SK-N-SH (cell line): ENCODE data around the gene DPP10. TPM values are rescaled to one million over a fixed set of nuclear protein-coding genes. Genes with fewer than 3 reads are reported as not detected.

Experiments
- CTCF ChIA-PET: fragments of 300-600, 350-600 bp; formaldehyde crosslinking; extraction: SDS; loops from one replicate; lab custom pipeline; 2021; lab: Yijun Ruan, JAX
- POLR2A ChIA-PET: fragments of 350-600 bp; sonication (Branson Sonifier 250); formaldehyde crosslinking; extraction: SDS; loops from one replicate; lab custom pipeline; 2020; ENCODE audit warnings: antibody characterized with exemption, inconsistent platforms; lab: Yijun Ruan, JAX
- DNase-seq: peaks from one replicate; pipeline ENCODE4 v3.0.0; 2012
- H2AFZ ChIP-seq: fragments of 200-600 bp; sonication (generic); 2 replicates; pipeline ENCODE4 v1.8.1; 2016; ENCODE audit warnings: antibody characterized with exemption, mild to moderate bottlenecking, low read depth
- H3F3A ChIP-seq: fragments of 200-600 bp; sonication (generic); replicated peaks from 2 replicates; pipeline ENCODE3; 2016; ENCODE audit warnings: antibody characterized with exemption, mild to moderate bottlenecking; ENCODE audit not compliant: insufficient read depth
- H3K27ac ChIP-seq, 2 experiments: fragments of 200-500 bp in 1 of 2; fragments of 200-600 bp in 1 of 2; sonication (Bioruptor generic) in 1 of 2; sonication (generic), shearing (Covaris generic) in 1 of 2; 2 replicates each; pipeline versions ENCODE4 v1.5.1 to v1.6.1; 2014 to 2016; ENCODE audit warnings: low read depth in 2 of 2, inconsistent platforms in 1 of 2, low read length in 1 of 2, mild to moderate bottlenecking in 1 of 2, mixed read lengths in 1 of 2
- H3K27me3 ChIP-seq: fragments of 200-600 bp; sonication (generic), shearing (Covaris generic); 2 replicates; pipeline ENCODE4 v1.6.1; 2016; ENCODE audit warnings: mixed run types; ENCODE audit not compliant: insufficient read depth
- H3K36me3 ChIP-seq, 2 experiments: fragments of 200-500 bp in 1 of 2; fragments of 200-600 bp in 1 of 2; sonication (Bioruptor generic) in 1 of 2; sonication (generic) in 1 of 2; replicated peaks in 1 of 2; 2 replicates each; pipeline versions ENCODE3 to v1.5.1; 2014 to 2016; ENCODE audit warnings: low read length in 1 of 2, mild to moderate bottlenecking in 1 of 2; ENCODE audit not compliant: insufficient read depth in 2 of 2, control insufficient read depth in 1 of 2
- H3K4me1 ChIP-seq, 2 experiments: fragments of 200-500 bp in 1 of 2; fragments of 200-600 bp in 1 of 2; sonication (Bioruptor generic) in 1 of 2; sonication (generic), shearing (Covaris generic) in 1 of 2; 2 replicates each; pipeline versions ENCODE4 v1.5.1 to v1.6.1; 2014 to 2016; ENCODE audit warnings: low read depth in 1 of 2, low read length in 1 of 2, mixed run types in 1 of 2; ENCODE audit not compliant: insufficient read depth in 2 of 2, control insufficient read depth in 1 of 2
- H3K4me2 ChIP-seq: fragments of 200-600 bp; sonication (generic), shearing (Covaris generic); 2 replicates; pipeline ENCODE4 v1.6.1; 2017; ENCODE audit warnings: mixed run types
- H3K4me3 ChIP-seq, 2 experiments: fragments of 200-500 bp in 1 of 2; fragments of 200-600 bp in 1 of 2; sonication (Bioruptor generic) in 1 of 2; sonication (generic), shearing (Covaris generic) in 1 of 2; 2 replicates each; pipeline versions ENCODE4 v1.5.1 to v1.8.1; 2014 to 2016; ENCODE audit warnings: low read depth in 2 of 2, inconsistent platforms in 1 of 2, low read length in 1 of 2, mild to moderate bottlenecking in 1 of 2, mixed read lengths in 1 of 2, moderate library complexity in 1 of 2
- H3K79me2 ChIP-seq: fragments of 200-600 bp; sonication (generic); 2 replicates; pipeline ENCODE4 v1.8.1; 2017; ENCODE audit warnings: mild to moderate bottlenecking; ENCODE audit not compliant: insufficient read depth
- H3K9ac ChIP-seq: fragments of 200-600 bp; sonication (generic); 2 replicates; pipeline ENCODE4 v1.6.1; 2017; ENCODE audit warnings: mixed run types
- H3K9me2 ChIP-seq: fragments of 200-600 bp; sonication (generic); 2 replicates; pipeline ENCODE4 v1.6.1; 2017; ENCODE audit warnings: mixed run types
- H3K9me3 ChIP-seq: fragments of 200-600 bp; sonication (generic); 2 replicates; pipeline ENCODE4 v1.6.1; 2017; ENCODE audit warnings: mixed run types, mild to moderate bottlenecking, moderate library complexity
- H4K20me1 ChIP-seq: fragments of 200-600 bp; sonication (generic); 2 replicates; pipeline ENCODE4 v1.6.1; 2017; ENCODE audit warnings: mild to moderate bottlenecking, mixed run types; ENCODE audit not compliant: insufficient read depth
- CHD2 ChIP-seq: fragments of 150-350 bp; IDR thresholded peaks from 2 replicates; pipeline ENCODE4 v1.6.1; 2018; ENCODE audit warnings: low read length; ENCODE audit not compliant: partially characterized antibody
- ELF1 ChIP-seq: IDR thresholded peaks from 2 replicates; pipeline ENCODE4 v1.4.0; 2012
- EP300 ChIP-seq, 2 experiments: IDR thresholded peaks; 2 replicates each; pipeline versions ENCODE4 v1.4.0 to v1.6.1; 2012; ENCODE audit warnings: borderline replicate concordance in 1 of 2, low read depth in 1 of 2, low read length in 1 of 2
- EZH2phosphoT487 ChIP-seq: fragments of 200-600 bp; sonication (generic); IDR thresholded peaks from 2 replicates; pipeline ENCODE4 v1.6.1; 2017; ENCODE audit warnings: low read depth, mixed run types, mild to moderate bottlenecking, antibody characterized with exemption, moderate library complexity, borderline replicate concordance
- FOSL2 ChIP-seq: IDR thresholded peaks from 2 replicates; pipeline ENCODE4 v1.4.0; 2012; ENCODE audit warnings: low read depth, mild to moderate bottlenecking, moderate library complexity, borderline replicate concordance
- FOXM1 ChIP-seq: IDR thresholded peaks from 2 replicates; pipeline ENCODE4 v1.4.0; 2012; ENCODE audit warnings: low read depth, mild to moderate bottlenecking
- GABPA ChIP-seq: IDR thresholded peaks from 2 replicates; pipeline ENCODE4 v1.4.0; 2012; ENCODE audit warnings: low read depth, mild to moderate bottlenecking
- IRF3 ChIP-seq: fragments of 150-350 bp; IDR thresholded peaks from 2 replicates; pipeline ENCODE4 v1.6.1; 2016; ENCODE audit warnings: mild to moderate bottlenecking, low read depth, low read length
- MEF2A ChIP-seq: IDR thresholded peaks from 2 replicates; pipeline ENCODE4 v1.4.0; 2012; ENCODE audit warnings: low read depth, borderline replicate concordance
- NFIC ChIP-seq: IDR thresholded peaks from 2 replicates; pipeline ENCODE4 v1.4.0; 2012; ENCODE audit warnings: borderline replicate concordance
- NRF1 ChIP-seq: IDR thresholded peaks from 2 replicates; pipeline ENCODE4 v1.6.1; 2012; ENCODE audit warnings: low read depth, mild to moderate bottlenecking, low read length
- RAD21 ChIP-seq: IDR thresholded peaks from 2 replicates; pipeline ENCODE4 v1.6.1; 2012; ENCODE audit warnings: mild to moderate bottlenecking, low read length
- RCOR1 ChIP-seq: fragments of 150-350 bp; IDR thresholded peaks from 2 replicates; pipeline ENCODE4 v1.6.1; 2017; ENCODE audit warnings: antibody characterized with exemption, low read length
- REST ChIP-seq: IDR thresholded peaks from 2 replicates; pipeline ENCODE4 v1.6.1; 2012; ENCODE audit warnings: mild to moderate bottlenecking, low read depth, low read length, moderate library complexity
- RFX5 ChIP-seq: IDR thresholded peaks from 2 replicates; pipeline ENCODE4 v1.6.1; 2012; ENCODE audit warnings: mild to moderate bottlenecking, improper control_type of control experiment, low read length
- RXRA ChIP-seq: IDR thresholded peaks from 2 replicates; pipeline ENCODE4 v1.4.0; 2012; ENCODE audit warnings: low read depth, mild to moderate bottlenecking, borderline replicate concordance
- SIN3A ChIP-seq: IDR thresholded peaks from 2 replicates; pipeline ENCODE4 v1.6.1; 2012; ENCODE audit warnings: low read depth, mild to moderate bottlenecking, low read length, moderate library complexity, borderline replicate concordance
- SMC3 ChIP-seq: IDR thresholded peaks from 2 replicates; pipeline ENCODE4 v1.6.1; 2012; ENCODE audit warnings: low read depth, low read length, improper control_type of control experiment
- TAF1 ChIP-seq: IDR thresholded peaks from 2 replicates; pipeline ENCODE4 v1.6.1; 2012; ENCODE audit warnings: low read depth, mild to moderate bottlenecking, low read length, moderate library complexity, borderline replicate concordance
- TEAD4 ChIP-seq: IDR thresholded peaks from 2 replicates; pipeline ENCODE4 v1.4.0; 2012; ENCODE audit warnings: mild to moderate bottlenecking, borderline replicate concordance; ENCODE audit not compliant: insufficient read depth
- YY1 ChIP-seq: IDR thresholded peaks from 2 replicates; pipeline ENCODE4 v1.4.0; 2012; ENCODE audit warnings: low read depth, mild to moderate bottlenecking
- WGBS: methylation state at CpG from one replicate; pipeline ENCODE4 v1.1.6; 2017; ENCODE audit warnings: low lambda C conversion rate; 5-methylcytosine and 5-hydroxymethylcytosine counted together
- polyA plus RNA-seq, 3 experiments: library from polyadenylated mRNA; depleted of rRNA; stranded (reverse); fragments of >200 nt; gene quantifications; 2 replicates each; pipeline ENCODE4 v1.2.3, GENCODE V29; 2012
- TF ChIP-seq, protein P1 (sequence below): fragments of 150-350 bp; IDR thresholded peaks from 2 replicates; pipeline ENCODE4 v1.6.1; 2017; ENCODE audit warnings: antibody characterized with exemption, low read length, low read depth, borderline replicate concordance
- TF ChIP-seq, protein P2 (sequence below): IDR thresholded peaks from 2 replicates; pipeline ENCODE4; 2012

DPP10 gene
- polyA plus RNA-seq, 1 of the 3 experiments (the other 2 are of a cell fraction), result not detected

DNA sequence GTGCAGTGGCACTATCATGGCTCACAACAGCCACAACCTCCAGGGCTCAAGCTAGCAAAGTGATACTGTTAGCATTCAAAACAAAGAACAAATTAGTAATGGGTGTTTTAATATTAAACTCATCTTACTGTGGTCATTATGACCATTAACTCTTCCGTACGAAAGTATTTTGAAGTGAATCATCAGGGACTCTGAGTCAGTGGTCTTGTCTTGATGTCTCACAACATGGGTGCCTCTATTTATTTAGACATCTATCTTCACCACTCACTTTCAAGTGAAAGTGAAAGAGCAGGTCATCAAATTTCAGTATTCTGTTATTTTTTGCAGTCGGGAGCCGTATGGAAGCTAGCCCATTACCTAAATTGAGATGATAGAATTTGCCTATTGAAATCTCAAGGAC lies 1118.2 kb downstream of the DPP10 start:
- Histone ChIP-seq H3F3A (no peaks in the 10 kb centered on the region), H3K79me2 (no peaks in the 10 kb centered on the region), H2AFZ (no peak overlapping the region), H3K9me3 (no peaks in the 10 kb centered on the region), H3K9ac (no peak overlapping the region), H3K4me1 (no peaks in the 10 kb centered on the region), H3K4me2 (no peak overlapping the region), H3K9me2 (no peaks in the 10 kb centered on the region), H3K36me3 (no peaks in the 10 kb centered on the region), H3K27ac (no peak overlapping the region), H3K4me3 (no peak overlapping the region), H3K27me3 (no peaks in the 10 kb centered on the region), H4K20me1 (no peaks in the 10 kb centered on the region)
- ChIA-PET POLR2A (no interaction called here), CTCF (no interaction called here)
- DNase-seq, result no peak
- WGBS, result 43% methylated on average over 4 of the region's 4 CpGs
- TF ChIP-seq IRF3, result no peak
- no peak for TF ChIP-seq NRF1
- TF ChIP-seq RXRA, result no peak
- no peak for TF ChIP-seq RAD21
- no peak for TF ChIP-seq YY1
- no peak for TF ChIP-seq EP300 (IDR thresholded peaks at IDR 0.05; ENCODE audit: borderline replicate concordance in 1 of 2, low read depth in 1 of 2, low read length in 1 of 2)
- TF ChIP-seq, protein P1, sequence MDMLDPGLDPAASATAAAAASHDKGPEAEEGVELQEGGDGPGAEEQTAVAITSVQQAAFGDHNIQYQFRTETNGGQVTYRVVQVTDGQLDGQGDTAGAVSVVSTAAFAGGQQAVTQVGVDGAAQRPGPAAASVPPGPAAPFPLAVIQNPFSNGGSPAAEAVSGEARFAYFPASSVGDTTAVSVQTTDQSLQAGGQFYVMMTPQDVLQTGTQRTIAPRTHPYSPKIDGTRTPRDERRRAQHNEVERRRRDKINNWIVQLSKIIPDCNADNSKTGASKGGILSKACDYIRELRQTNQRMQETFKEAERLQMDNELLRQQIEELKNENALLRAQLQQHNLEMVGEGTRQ, result no peak
- TF ChIP-seq RFX5, result no peak
- TF ChIP-seq GABPA, result no peak
- TF ChIP-seq FOXM1, result no peak
- no peak for TF ChIP-seq TAF1
- no peak for TF ChIP-seq MEF2A
- no peak for TF ChIP-seq NFIC
- TF ChIP-seq ELF1, result no peak
- no peak for TF ChIP-seq EZH2phosphoT487
- TF ChIP-seq TEAD4, result no peak
- TF ChIP-seq CHD2, result no peak

GRCh38 chr2:115568643-115569042 lies 1126.2 kb downstream of the DPP10 start:
- WGBS, result 3% methylated on average over 1 of the region's 1 CpG
- H3K4me3 ChIP-seq, result no peak overlapping the region
- H3K27me3 ChIP-seq, result no peaks in the 10 kb centered on the region
- no peak overlapping the region for H3K4me2 ChIP-seq
- DNase-seq, result no peak
- no peak overlapping the region for H3K9ac ChIP-seq
- no peaks in the 10 kb centered on the region for H3F3A ChIP-seq
- no peaks in the 10 kb centered on the region for H3K79me2 ChIP-seq
- no peak overlapping the region for H3K27ac ChIP-seq
- no peaks in the 10 kb centered on the region for H3K9me2 ChIP-seq
- no peaks in the 10 kb centered on the region for H3K4me1 ChIP-seq
- no peaks in the 10 kb centered on the region for H4K20me1 ChIP-seq
- ChIA-PET POLR2A (no interaction called here), CTCF (no interaction called here)
- H3K9me3 ChIP-seq, result 0 out of 2 replicates have a peak, but pooled peaks cover 4% of the 10 kb centered on the region
- no peak overlapping the region for H2AFZ ChIP-seq
- no peaks in the 10 kb centered on the region for H3K36me3 ChIP-seq
- TF ChIP-seq RCOR1 (no peak), RXRA (no peak), IRF3 (no peak), SMC3 (no peak), RAD21 (no peak), REST (no peak), TEAD4 (no peak), SIN3A (no peak), NFIC (no peak), FOSL2 (no peak)
- TF ChIP-seq, protein P2, sequence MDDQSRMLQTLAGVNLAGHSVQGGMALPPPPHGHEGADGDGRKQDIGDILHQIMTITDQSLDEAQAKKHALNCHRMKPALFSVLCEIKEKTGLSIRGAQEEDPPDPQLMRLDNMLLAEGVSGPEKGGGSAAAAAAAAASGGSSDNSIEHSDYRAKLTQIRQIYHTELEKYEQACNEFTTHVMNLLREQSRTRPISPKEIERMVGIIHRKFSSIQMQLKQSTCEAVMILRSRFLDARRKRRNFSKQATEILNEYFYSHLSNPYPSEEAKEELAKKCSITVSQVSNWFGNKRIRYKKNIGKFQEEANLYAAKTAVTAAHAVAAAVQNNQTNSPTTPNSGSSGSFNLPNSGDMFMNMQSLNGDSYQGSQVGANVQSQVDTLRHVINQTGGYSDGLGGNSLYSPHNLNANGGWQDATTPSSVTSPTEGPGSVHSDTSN, result no peak
